Neutrophil (primary cell): ENCODE measurements around the gene LPCAT1.

ENCODE experiments used
- H3K27ac ChIP-seq: fragments of 200-600 bp; sonication (generic); 2 replicates; pipeline ENCODE4 v1.5.1; 2016; ENCODE audit warnings: mild to moderate bottlenecking, moderate library complexity
- H3K27me3 ChIP-seq: fragments of 200-600 bp; sonication (generic); 2 replicates; pipeline ENCODE4 v1.6.0; 2016; ENCODE audit warnings: mild to moderate bottlenecking
- H3K36me3 ChIP-seq: fragments of 200-600 bp; sonication (generic); 2 replicates; pipeline ENCODE4 v1.5.1; 2017
- H3K4me1 ChIP-seq, 2 experiments: fragments of 200-600 bp in 1 of 2; sonication (generic) in 1 of 2; 1 replicate in 1 of 2; 2 replicates in 1 of 2; pipeline versions ENCODE4 v1.5.1 to v1.6.1; 2013 to 2016; ENCODE audit warnings: low read depth in 1 of 2, low read length in 1 of 2, mild to moderate bottlenecking in 1 of 2, moderate library complexity in 1 of 2; ENCODE audit not compliant: control insufficient read depth in 1 of 2, insufficient read depth in 1 of 2
- H3K4me3 ChIP-seq, 2 experiments: fragments of 200-600 bp in 1 of 2; sonication (generic) in 1 of 2; 1 replicate in 1 of 2; 2 replicates in 1 of 2; pipeline ENCODE4 v1.5.1; 2013 to 2016; ENCODE audit warnings: low read depth in 1 of 2, low read length in 1 of 2, mild to moderate bottlenecking in 1 of 2, moderate library complexity in 1 of 2
- H3K9me3 ChIP-seq: fragments of 200-600 bp; sonication (generic); 2 replicates; pipeline ENCODE4 v1.5.1; 2016
- CTCF ChIP-seq: fragments of 200-600 bp; sonication (generic); IDR thresholded peaks from 2 replicates; pipeline ENCODE4 v1.5.1; 2016; ENCODE audit warnings: antibody characterized with exemption

The LPCAT1 gene

GRCh38 chr5:1547236-1547635 is 23.5 kb upstream of the LPCAT1 start:
- Histone ChIP-seq H3K36me3 (no peaks in the 10 kb centered on the region), H3K9me3 (no peaks in the 10 kb centered on the region), H3K27ac (no peak overlapping the region), H3K4me1 (no peaks in the 10 kb centered on the region), H3K27me3 (peaks cover 8% of the 10 kb centered on the region), H3K4me3 (no peak overlapping the region)
- no peak for TF ChIP-seq CTCF

- Histone ChIP-seq H3K9me3 (no peaks in the 10 kb centered on the region), H3K36me3 (no peaks in the 10 kb centered on the region), H3K4me1 (no peaks in the 10 kb centered on the region), H3K27ac (no peak overlapping the region), H3K4me3 (no peak overlapping the region), H3K27me3 (peaks cover 8% of the 10 kb centered on the region)
- TF ChIP-seq CTCF, result no peak
These were observed 22.8 kb upstream of the LPCAT1 start for GRCh38 chr5:1546556-1546955.

GRCh38 chr5:1545805-1546355 is 22.1 kb upstream of the LPCAT1 start:
- Histone ChIP-seq H3K36me3 (no peaks in the 10 kb centered on the region), H3K4me3 (no peak overlapping the region)

GRCh38 chr5:1545126-1545804 is 21.5 kb upstream of the LPCAT1 start:
- Histone ChIP-seq H3K27ac (no peak overlapping the region), H3K4me1 (no peaks in the 10 kb centered on the region), H3K27me3 (peaks cover 8% of the 10 kb centered on the region), H3K36me3 (no peaks in the 10 kb centered on the region), H3K4me3 (no peak overlapping the region), H3K9me3 (no peaks in the 10 kb centered on the region)
- TF ChIP-seq CTCF, result no peak

More at GRCh38 chr5:1545805-1546355, 22.1 kb upstream of the LPCAT1 start:
- no peak overlapping the region for H3K27ac ChIP-seq
- H3K27me3 ChIP-seq, result peaks cover 8% of the 10 kb centered on the region
- TF ChIP-seq CTCF, result no peak
- H3K4me1 ChIP-seq, result no peaks in the 10 kb centered on the region
- H3K9me3 ChIP-seq, result no peaks in the 10 kb centered on the region

- no peak overlapping the region for H3K4me3 ChIP-seq
- H3K27me3 ChIP-seq, result peaks cover 8% of the 10 kb centered on the region
- no peaks in the 10 kb centered on the region for H3K36me3 ChIP-seq
- no peak for TF ChIP-seq CTCF
- no peak overlapping the region for H3K27ac ChIP-seq
- no peaks in the 10 kb centered on the region for H3K9me3 ChIP-seq
- no peaks in the 10 kb centered on the region for H3K4me1 ChIP-seq
These were observed 20.7 kb upstream of the LPCAT1 start for GRCh38 chr5:1544294-1544961.
